Measurements from ENCODE around the gene RASL10A. TPM values are rescaled to one million over a fixed set of nuclear protein-coding genes. Genes with fewer than 3 reads are reported as not detected.

The RASL10A gene
- total RNA-seq, 2 experiments from 2014 or later: 2.7 to 23.7 TPM

- BruUV-seq (replicated peaks): TSS peak; percentile 17
- no peak overlapping the region for H3K4me3 ChIP-seq (ENCODE audit: low read depth, low read length, poor library complexity, severe bottlenecking)
- no peak overlapping the region for H3K27ac ChIP-seq (ENCODE audit: low read depth, low read length, poor library complexity, severe bottlenecking)
- H3K79me2 ChIP-seq (ENCODE audit: insufficient read depth, low read depth, low read length): no peaks in the 10 kb centered on the region
- no peak for DNase-seq (ENCODE audit: low spot score)
- H3K9me2 ChIP-seq (ENCODE audit: insufficient read depth, low read length): no peaks in the 10 kb centered on the region
- H3K36me3 ChIP-seq (ENCODE audit: insufficient read depth, low read length): peaks cover 81% of the 10 kb centered on the region
- H2AFZ ChIP-seq (ENCODE audit: low read length): no peak overlapping the region
- intact Hi-C loops (cut with micrococcal nuclease; ENCODE audit: unreplicated experiment): no loop called here
- POLR2A ChIA-PET: no interaction called here
- no peak overlapping the region for H3K4me2 ChIP-seq (ENCODE audit: low read length)
- H3K9me3 ChIP-seq (ENCODE audit: low read length): no peaks in the 10 kb centered on the region
- H4K20me1 ChIP-seq (ENCODE audit: insufficient read depth, low read length): no peaks in the 10 kb centered on the region
- CTCF ChIA-PET (ENCODE audit: unreplicated experiment): interaction anchor here (0.5 kb wide), 1 partner anchor 599 kb away, joined by 3 read pairs; no protein-coding TSS in a partner anchor
- TF ChIP-seq CTCF (conservative IDR thresholded peaks at IDR 0.05; ENCODE audit: low read length): no peak
- no peak for TF ChIP-seq EZH2phosphoT487 (IDR thresholded peaks at IDR 0.05; ENCODE audit: borderline replicate concordance, low read depth, low read length)
- H3K4me1 ChIP-seq (ENCODE audit: insufficient read depth, low read length, poor library complexity, severe bottlenecking): no peaks in the 10 kb centered on the region
These were observed 12.6 kb upstream of the RASL10A start for GRCh38 chr22:29328055-29328454.

GRCh38 chr22:29327089-29327764, 11.7 kb upstream of the RASL10A start:
- H3K79me2 ChIP-seq (ENCODE audit: insufficient read depth, low read depth, low read length): no peaks in the 10 kb centered on the region
- ChIA-PET POLR2A (no interaction called here), CTCF (ENCODE audit: unreplicated experiment) (interaction anchor here (0.5 kb wide), 1 partner anchor 598 kb away, joined by 3 read pairs; no protein-coding TSS in a partner anchor)
- DNase-seq (ENCODE audit: low spot score): no peak
- no peaks in the 10 kb centered on the region for H3K4me1 ChIP-seq (ENCODE audit: insufficient read depth, low read length, poor library complexity, severe bottlenecking)
- no peak overlapping the region for H2AFZ ChIP-seq (ENCODE audit: low read length)
- H3K4me2 ChIP-seq (ENCODE audit: low read length): no peak overlapping the region
- H4K20me1 ChIP-seq (ENCODE audit: insufficient read depth, low read length): no peaks in the 10 kb centered on the region
- H3K9me3 ChIP-seq (ENCODE audit: low read length): no peaks in the 10 kb centered on the region
- no peaks in the 10 kb centered on the region for H3K9me2 ChIP-seq (ENCODE audit: insufficient read depth, low read length)
- intact Hi-C loops (cut with micrococcal nuclease; ENCODE audit: unreplicated experiment): no loop called here
- peaks cover 76% of the 10 kb centered on the region for H3K36me3 ChIP-seq (ENCODE audit: insufficient read depth, low read length)
- no peak overlapping the region for H3K27ac ChIP-seq (ENCODE audit: low read depth, low read length, poor library complexity, severe bottlenecking)
- no peak overlapping the region for H3K4me3 ChIP-seq (ENCODE audit: low read depth, low read length, poor library complexity, severe bottlenecking)
- BruUV-seq (replicated peaks): no TSS peak
- no peak for TF ChIP-seq EZH2phosphoT487 (IDR thresholded peaks at IDR 0.05; ENCODE audit: borderline replicate concordance, low read depth, low read length)
- no peak for TF ChIP-seq CTCF (conservative IDR thresholded peaks at IDR 0.05; ENCODE audit: low read length)

GRCh38 chr22:29326481-29326880, 11.0 kb upstream of the RASL10A start:
- Histone ChIP-seq H3K4me1 (ENCODE audit: insufficient read depth, low read length, poor library complexity, severe bottlenecking) (no peaks in the 10 kb centered on the region), H3K79me2 (ENCODE audit: insufficient read depth, low read depth, low read length) (no peaks in the 10 kb centered on the region), H3K27ac (ENCODE audit: low read depth, low read length, poor library complexity, severe bottlenecking) (no peak overlapping the region), H3K9me3 (ENCODE audit: low read length) (no peaks in the 10 kb centered on the region), H3K9me2 (ENCODE audit: insufficient read depth, low read length) (no peaks in the 10 kb centered on the region), H3K36me3 (ENCODE audit: insufficient read depth, low read length) (peaks cover 74% of the 10 kb centered on the region), H3K4me3 (ENCODE audit: low read depth, low read length, poor library complexity, severe bottlenecking) (no peak overlapping the region), H3K4me2 (ENCODE audit: low read length) (no peak overlapping the region), H4K20me1 (ENCODE audit: insufficient read depth, low read length) (no peaks in the 10 kb centered on the region), H2AFZ (ENCODE audit: low read length) (no peak overlapping the region)
- CTCF ChIA-PET (ENCODE audit: unreplicated experiment): interaction anchor here (0.6 kb wide), 2 partner anchors 10 to 55 kb away, joined by 3 to 4 read pairs; no protein-coding TSS in a partner anchor
- no peak for TF ChIP-seq EZH2phosphoT487 (IDR thresholded peaks at IDR 0.05; ENCODE audit: borderline replicate concordance, low read depth, low read length)
- TF ChIP-seq CTCF (conservative IDR thresholded peaks at IDR 0.05; ENCODE audit: low read length): no peak
- intact Hi-C loops (cut with micrococcal nuclease; ENCODE audit: unreplicated experiment): no loop called here
- no TSS peak for BruUV-seq (replicated peaks)
- no peak for DNase-seq (ENCODE audit: low spot score)
- POLR2A ChIA-PET: no interaction called here
